ENCODE results near the gene NFIA. TPM values are rescaled to one million over a fixed set of nuclear protein-coding genes. Genes with fewer than 3 reads are reported as not detected.
"Not testable (repeated sequence)": the region's sequence is repeated elsewhere in the genome, so short reads cannot be mapped to it uniquely, and the experiment has no call there.

NFIA gene
- total RNA-seq, 2 donors from 2014 or later, result 5.0 to 5.2 TPM

DNA sequence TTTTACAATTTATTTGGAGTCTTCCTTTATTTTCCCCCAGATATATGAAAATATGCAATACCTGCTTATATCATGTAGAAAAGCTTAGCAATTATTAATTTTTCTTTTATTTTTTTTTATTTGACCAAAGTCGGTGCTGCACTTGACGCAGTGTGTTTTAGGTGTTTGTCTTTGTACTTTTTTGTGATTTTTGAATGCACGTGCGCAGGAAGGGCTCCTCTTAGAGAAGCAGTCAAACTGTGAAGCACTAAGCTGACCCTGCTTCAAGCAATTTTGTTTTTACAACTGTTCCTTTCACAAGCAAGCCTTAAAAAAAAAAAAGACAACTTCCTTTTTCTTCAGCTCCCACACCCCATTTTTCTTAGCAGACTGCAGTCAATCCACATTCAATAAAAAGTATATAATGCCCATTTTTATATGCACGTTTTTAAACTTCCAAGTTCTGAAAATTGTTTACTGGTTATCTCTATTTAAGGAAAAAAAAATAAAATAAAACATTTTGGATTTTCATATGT is 375.2 kb downstream of the NFIA start:
- H3K4me3 Mint-ChIP-seq, result no peak overlapping the region
- peaks cover 7% of the 10 kb centered on the region for H3K4me1 Mint-ChIP-seq
- H3K36me3 Mint-ChIP-seq (ENCODE audit: low read depth), result peaks cover 6% of the 10 kb centered on the region
- no peak for ATAC-seq
- DNase-seq, result no peak
- H3K27me3 Mint-ChIP-seq, result no peaks in the 10 kb centered on the region
- H3K9me3 ChIP-seq (ENCODE audit: control insufficient read depth, low read length, poor library complexity, severe bottlenecking), result no peaks in the 10 kb centered on the region
- no peak overlapping the region for H3K27ac Mint-ChIP-seq

DNA sequence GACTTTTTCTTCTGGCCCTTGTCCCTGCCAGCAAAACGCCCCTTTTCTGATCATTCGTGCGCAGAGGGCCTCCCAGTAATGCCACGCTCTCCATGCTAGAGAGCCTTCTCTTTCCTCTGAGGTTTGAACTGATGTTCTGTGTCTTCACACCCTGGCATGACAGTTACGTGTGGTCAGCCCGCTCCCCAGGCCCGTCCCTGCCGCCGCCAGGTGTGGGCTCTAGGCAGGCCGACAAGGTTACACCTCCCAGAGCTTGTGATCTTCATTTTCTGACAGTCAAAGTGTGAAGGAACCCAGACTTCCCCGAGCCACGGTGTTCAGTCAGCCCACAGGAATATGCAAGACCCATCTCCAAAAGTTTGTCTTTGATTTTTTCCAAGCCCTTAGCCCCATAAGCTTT is 377.0 kb downstream of the NFIA start:
- H3K9me3 ChIP-seq (ENCODE audit: control insufficient read depth, low read length, poor library complexity, severe bottlenecking), result no peaks in the 10 kb centered on the region

DNA sequence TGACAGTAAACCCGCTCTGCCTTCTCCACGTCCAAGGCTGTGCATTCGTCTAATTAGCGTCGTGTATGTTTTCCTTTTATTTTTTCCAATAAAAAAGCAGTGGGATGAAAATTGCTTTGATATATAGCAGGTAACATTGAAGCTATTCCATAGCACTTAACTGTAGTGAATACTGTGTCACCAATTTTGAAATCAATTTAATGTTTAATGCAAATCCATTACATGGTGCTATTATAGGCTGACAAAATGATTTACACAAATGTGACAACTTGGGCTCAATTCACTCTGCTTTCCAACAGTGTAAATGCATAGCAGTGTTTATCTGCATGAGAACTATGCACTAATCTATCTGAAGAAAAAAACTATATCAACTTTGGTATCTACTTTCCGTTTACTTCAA is 377.8 kb downstream of the NFIA start:
- Mint-ChIP-seq H3K4me3 (no peak overlapping the region), H3K36me3 (ENCODE audit: low read depth) (peaks cover 8% of the 10 kb centered on the region), H3K4me1 (peaks cover 2% of the 10 kb centered on the region), H3K27ac (no peak overlapping the region), H3K27me3 (peaks cover 10% of the 10 kb centered on the region)
- ATAC-seq (no peak), DNase-seq (no peak)
- no peaks in the 10 kb centered on the region for H3K9me3 ChIP-seq (ENCODE audit: control insufficient read depth, low read length, poor library complexity, severe bottlenecking)

More for the DNA sequence above, 377.0 kb downstream of the NFIA start:
- peaks cover 2% of the 10 kb centered on the region for H3K4me1 Mint-ChIP-seq
- peaks cover 4% of the 10 kb centered on the region for H3K27me3 Mint-ChIP-seq
- H3K36me3 Mint-ChIP-seq (ENCODE audit: low read depth), result peaks cover 8% of the 10 kb centered on the region
- H3K27ac Mint-ChIP-seq, result no peak overlapping the region
- no peak overlapping the region for H3K4me3 Mint-ChIP-seq
- DNase-seq (no peak), ATAC-seq (no peak)

DNA sequence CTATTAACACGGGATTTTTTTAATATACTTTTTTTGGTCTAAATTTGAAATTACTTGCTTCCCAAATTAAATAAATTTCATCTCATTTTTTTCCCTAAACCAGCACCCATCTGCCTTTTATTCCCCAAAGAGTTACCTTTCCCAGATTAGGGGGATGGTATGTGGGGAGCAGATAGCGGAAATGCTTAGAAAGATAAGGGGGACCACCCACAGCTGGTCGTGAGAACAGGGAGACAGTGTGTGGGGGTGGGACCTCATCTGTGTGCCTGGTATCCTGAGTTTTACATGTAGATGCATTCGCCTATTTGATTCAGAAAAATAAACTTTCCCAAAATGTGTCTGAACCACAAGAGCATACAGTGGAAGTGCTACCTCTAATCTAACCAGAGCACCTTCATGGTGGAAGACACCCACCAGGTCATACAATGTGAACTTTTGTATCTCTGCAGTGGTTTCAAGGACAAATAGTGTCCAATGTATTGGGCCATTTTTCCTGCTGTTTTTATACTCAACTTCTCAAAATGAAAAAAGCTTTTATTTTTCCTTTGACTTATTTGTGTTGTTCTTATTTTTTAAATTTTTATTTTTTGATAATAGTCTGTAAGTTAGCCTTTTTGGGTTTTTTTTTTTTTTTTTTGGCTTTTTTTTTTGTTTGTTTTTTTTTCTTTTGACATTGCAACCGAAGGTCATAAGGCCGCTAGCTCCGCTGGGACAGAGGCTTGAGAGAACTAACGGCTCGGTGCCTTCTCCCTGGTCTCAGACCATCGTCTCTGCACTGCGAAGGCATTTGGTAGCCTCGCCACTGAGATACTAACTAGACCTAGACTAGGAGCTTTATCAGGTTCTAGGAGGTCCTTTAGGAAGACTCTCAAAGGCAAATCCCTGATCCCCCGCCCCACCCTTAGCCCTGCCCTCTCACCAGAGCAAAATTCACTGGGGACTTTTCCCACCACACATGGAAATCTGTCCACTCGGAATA is 379.3 kb downstream of the NFIA start:
- Mint-ChIP-seq H3K4me3 (no peak overlapping the region), H3K27me3 (peaks cover 10% of the 10 kb centered on the region), H3K36me3 (ENCODE audit: low read depth) (peaks cover 6% of the 10 kb centered on the region), H3K4me1 (peaks cover 2% of the 10 kb centered on the region), H3K27ac (no peak overlapping the region)
- DNase-seq (no peak), ATAC-seq (no peak)
- no peaks in the 10 kb centered on the region for H3K9me3 ChIP-seq (ENCODE audit: control insufficient read depth, low read length, poor library complexity, severe bottlenecking)

DNA sequence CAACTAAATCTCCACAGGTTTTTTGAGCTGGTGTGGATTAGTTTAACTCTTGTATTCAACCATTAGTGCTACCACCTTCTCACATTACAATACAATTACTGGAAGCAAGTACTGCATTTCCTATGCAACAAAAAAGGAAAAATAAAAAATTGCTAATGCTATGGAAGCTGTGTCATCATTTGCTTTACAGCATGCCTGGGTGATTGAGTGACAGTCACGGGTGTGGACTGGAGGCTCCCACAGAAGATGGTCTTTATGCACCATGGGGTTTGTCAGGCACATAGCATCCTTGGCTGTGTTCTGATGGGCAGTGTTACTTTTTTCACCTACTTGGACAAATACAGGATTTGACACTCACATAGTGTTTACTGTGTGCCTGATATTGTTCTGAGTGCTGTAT is 380.3 kb downstream of the NFIA start:
- no peaks in the 10 kb centered on the region for H3K9me3 ChIP-seq (ENCODE audit: control insufficient read depth, low read length, poor library complexity, severe bottlenecking)
- H3K27ac Mint-ChIP-seq, result no peak overlapping the region
- H3K4me1 Mint-ChIP-seq, result peaks cover 2% of the 10 kb centered on the region
- no peak overlapping the region for H3K4me3 Mint-ChIP-seq
- no peak for ATAC-seq
- no peak for DNase-seq
- H3K27me3 Mint-ChIP-seq, result peaks cover 10% of the 10 kb centered on the region
- peaks cover 6% of the 10 kb centered on the region for H3K36me3 Mint-ChIP-seq (ENCODE audit: low read depth)

DNA sequence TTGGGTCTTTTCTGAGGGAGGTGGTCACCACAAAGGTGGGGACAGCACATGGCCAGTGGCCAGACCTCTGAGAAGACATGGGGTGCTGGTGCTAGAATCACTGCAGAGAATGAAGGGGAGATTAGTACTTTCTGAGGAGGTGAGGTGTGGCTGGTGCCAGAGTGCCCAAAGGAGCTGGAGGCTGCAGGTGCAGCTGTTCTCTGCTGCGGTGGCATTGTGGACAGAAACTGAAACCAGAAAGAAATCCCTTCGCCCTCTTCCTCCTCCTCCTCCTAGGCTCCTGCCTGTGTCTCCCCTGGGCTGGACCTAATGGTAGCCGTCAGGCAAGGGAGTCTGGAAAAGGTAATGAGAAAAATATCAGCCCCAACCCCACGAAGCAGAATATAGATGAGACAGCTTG is 380.9 kb downstream of the NFIA start:
- no peak for ATAC-seq
- no peak overlapping the region for H3K4me3 Mint-ChIP-seq
- no peak overlapping the region for H3K27ac Mint-ChIP-seq
- H3K9me3 ChIP-seq (ENCODE audit: control insufficient read depth, low read length, poor library complexity, severe bottlenecking), result no peaks in the 10 kb centered on the region
- H3K27me3 Mint-ChIP-seq, result peaks cover 10% of the 10 kb centered on the region
- peaks cover 2% of the 10 kb centered on the region for H3K4me1 Mint-ChIP-seq
- H3K36me3 Mint-ChIP-seq (ENCODE audit: low read depth), result peaks cover 6% of the 10 kb centered on the region
- no peak for DNase-seq

DNA sequence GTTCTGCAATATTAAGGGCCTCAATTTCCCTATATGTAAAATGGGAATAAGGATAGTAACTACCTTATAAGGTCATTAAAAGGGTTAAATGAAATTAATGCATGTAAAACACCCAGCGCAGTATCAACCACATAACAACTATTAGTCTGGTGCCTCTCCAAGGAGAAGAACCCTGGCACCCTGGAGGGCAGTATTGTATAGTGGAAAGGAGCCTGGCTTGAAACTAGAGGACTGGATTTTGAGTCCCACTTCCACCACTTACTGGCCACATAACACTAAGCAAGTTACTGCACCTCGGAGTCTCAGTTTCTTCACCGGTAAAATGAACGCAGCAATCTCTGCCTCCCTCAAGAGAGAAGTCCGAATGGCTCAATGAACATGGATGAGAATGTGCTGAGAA is 385.5 kb downstream of the NFIA start:
- not testable (repeated sequence) for ATAC-seq; H3K4me3 Mint-ChIP-seq; H3K36me3 Mint-ChIP-seq (ENCODE audit: low read depth)

DNA sequence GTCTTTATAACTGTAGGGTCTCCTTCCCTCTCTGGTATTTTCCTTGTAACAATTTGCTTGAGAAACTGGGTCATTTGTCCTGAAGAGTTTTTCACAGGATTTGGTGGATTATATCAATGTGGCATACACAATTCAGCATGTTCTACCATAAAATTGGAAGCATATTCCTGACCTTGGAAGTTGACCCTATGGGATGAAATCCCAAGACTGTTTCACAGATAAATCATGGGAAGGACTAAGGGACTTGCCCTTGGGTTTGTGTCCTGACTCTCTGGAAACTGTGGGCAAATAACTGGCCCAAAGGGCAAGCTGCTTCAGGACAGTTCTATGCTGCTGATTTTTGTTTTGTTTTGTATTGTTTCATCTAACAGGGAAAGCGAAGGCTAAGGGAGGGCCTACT is 387.0 kb downstream of the NFIA start:
- Mint-ChIP-seq H3K36me3 (ENCODE audit: low read depth) (peaks cover under 1% of the 10 kb centered on the region), H3K27ac (no peak overlapping the region), H3K27me3 (peaks cover 21% of the 10 kb centered on the region), H3K4me1 (no peaks in the 10 kb centered on the region), H3K4me3 (no peak overlapping the region)
- DNase-seq (no peak), ATAC-seq (no peak)
- no peaks in the 10 kb centered on the region for H3K9me3 ChIP-seq (ENCODE audit: control insufficient read depth, low read length, poor library complexity, severe bottlenecking)

More for the DNA sequence above, 385.5 kb downstream of the NFIA start:
- not testable (repeated sequence) for H3K27ac Mint-ChIP-seq; H3K4me1 Mint-ChIP-seq; H3K9me3 ChIP-seq (ENCODE audit: control insufficient read depth, low read length, poor library complexity, severe bottlenecking); DNase-seq
- peaks cover 12% of the 10 kb centered on the region for H3K27me3 Mint-ChIP-seq

DNA sequence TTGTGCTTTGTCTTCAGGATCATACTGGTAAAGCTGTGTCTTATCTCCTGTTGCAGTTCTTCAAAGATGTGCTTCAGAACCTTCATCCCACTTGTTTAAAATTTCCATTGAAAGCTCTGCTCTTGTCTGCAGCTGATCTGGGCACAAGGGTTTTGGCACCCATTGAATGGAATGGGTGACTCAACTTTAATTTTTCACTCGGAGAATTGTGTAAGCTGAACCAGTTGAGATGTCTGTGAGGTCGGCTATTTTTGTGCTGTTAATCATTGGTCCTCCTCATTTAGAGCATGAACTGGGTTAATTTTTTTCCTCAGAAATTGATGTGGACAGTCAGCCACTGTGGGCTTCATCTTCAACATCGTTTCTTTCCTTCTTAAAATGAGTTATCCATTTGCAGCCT is 390.5 kb downstream of the NFIA start:
- no peaks in the 10 kb centered on the region for H3K36me3 Mint-ChIP-seq (ENCODE audit: low read depth)
- H3K9me3 ChIP-seq (ENCODE audit: control insufficient read depth, low read length, poor library complexity, severe bottlenecking), result no peaks in the 10 kb centered on the region
- no peak overlapping the region for H3K4me3 Mint-ChIP-seq
- H3K4me1 Mint-ChIP-seq, result no peaks in the 10 kb centered on the region
- ATAC-seq (no peak), DNase-seq (no peak)
- no peak overlapping the region for H3K27ac Mint-ChIP-seq
- H3K27me3 Mint-ChIP-seq, result peaks cover 37% of the 10 kb centered on the region

DNA sequence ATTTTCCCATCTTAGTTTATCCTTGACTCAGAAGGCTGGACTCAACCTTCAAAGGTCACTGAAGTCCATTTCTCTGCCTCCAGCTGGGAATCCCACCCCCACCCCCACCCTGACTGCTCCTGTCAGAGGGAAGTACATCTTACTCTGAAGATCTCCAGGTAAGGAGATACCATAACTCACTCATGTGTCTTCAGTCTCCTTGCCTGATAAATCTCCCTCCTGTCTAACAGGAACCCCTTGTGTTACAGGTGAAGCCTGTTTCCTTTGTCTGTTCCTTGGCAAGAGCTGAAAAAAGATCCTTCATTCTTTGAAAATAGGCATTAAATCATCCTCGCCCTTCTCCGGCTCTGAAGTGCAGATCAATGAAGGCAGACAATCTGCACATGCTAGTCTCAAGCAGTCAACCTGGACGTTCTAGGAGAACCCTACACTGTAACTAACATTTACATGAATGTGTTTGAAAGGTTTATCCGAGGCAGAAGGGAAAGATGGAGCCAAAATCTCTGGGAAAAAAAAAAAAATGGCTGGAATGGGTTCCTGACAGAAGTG is 392.0 kb downstream of the NFIA start:
- no peaks in the 10 kb centered on the region for H3K4me1 Mint-ChIP-seq
- ATAC-seq (no peak), DNase-seq (no peak)
- no peak overlapping the region for H3K27ac Mint-ChIP-seq
- peaks cover 37% of the 10 kb centered on the region for H3K27me3 Mint-ChIP-seq
- H3K36me3 Mint-ChIP-seq (ENCODE audit: low read depth), result no peaks in the 10 kb centered on the region
- no peaks in the 10 kb centered on the region for H3K9me3 ChIP-seq (ENCODE audit: control insufficient read depth, low read length, poor library complexity, severe bottlenecking)
- no peak overlapping the region for H3K4me3 Mint-ChIP-seq

DNA sequence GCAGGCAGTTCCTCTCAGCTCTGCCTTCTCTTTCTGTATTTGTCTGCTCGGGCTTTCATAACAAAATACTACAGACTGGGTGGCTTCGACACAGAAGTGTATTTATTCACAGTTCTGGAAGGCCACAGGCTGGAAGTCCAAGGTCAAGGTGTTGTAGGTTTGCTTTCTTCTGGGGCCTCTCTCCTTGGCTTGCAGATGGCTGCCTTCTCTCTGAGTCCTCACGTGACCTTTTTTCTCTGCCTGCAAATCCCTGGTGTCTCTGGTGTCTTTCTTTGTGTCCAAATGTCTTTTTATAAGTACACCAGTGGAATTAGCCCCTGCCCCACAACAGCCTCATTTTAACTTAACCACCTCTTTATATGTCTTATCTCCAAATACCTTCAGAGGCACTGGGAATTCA is 392.6 kb downstream of the NFIA start:
- Mint-ChIP-seq H3K36me3 (ENCODE audit: low read depth) (no peaks in the 10 kb centered on the region), H3K27me3 (peaks cover 37% of the 10 kb centered on the region), H3K4me3 (no peak overlapping the region), H3K4me1 (no peaks in the 10 kb centered on the region), H3K27ac (no peak overlapping the region)
- no peaks in the 10 kb centered on the region for H3K9me3 ChIP-seq (ENCODE audit: control insufficient read depth, low read length, poor library complexity, severe bottlenecking)
- ATAC-seq, result no peak
- no peak for DNase-seq

DNA sequence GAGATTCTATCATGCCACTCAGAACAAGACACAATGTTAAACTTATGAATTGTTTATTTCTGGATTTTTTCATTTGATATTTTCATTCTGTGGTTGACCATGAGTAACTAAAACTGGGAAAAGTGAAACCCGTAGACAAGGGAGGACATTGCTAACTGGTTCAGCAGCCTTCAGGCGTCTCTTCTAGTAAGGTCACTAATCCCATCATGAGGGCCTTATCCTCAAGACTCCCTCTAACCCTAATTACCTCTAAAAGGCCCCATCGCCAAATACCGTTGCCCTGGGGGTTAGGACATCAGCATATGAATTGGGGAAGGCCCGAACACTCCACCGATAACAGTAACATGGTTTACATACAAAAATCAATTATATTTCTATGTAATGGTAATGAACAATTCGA is 394.9 kb downstream of the NFIA start:
- H3K27me3 Mint-ChIP-seq, result peaks cover 58% of the 10 kb centered on the region
- H3K36me3 Mint-ChIP-seq (ENCODE audit: low read depth), result no peaks in the 10 kb centered on the region
- H3K9me3 ChIP-seq (ENCODE audit: control insufficient read depth, low read length, poor library complexity, severe bottlenecking), result no peaks in the 10 kb centered on the region
- H3K4me1 Mint-ChIP-seq, result no peaks in the 10 kb centered on the region
- H3K4me3 Mint-ChIP-seq, result no peak overlapping the region
- DNase-seq (no peak), ATAC-seq (no peak)
- H3K27ac Mint-ChIP-seq, result no peak overlapping the region

DNA sequence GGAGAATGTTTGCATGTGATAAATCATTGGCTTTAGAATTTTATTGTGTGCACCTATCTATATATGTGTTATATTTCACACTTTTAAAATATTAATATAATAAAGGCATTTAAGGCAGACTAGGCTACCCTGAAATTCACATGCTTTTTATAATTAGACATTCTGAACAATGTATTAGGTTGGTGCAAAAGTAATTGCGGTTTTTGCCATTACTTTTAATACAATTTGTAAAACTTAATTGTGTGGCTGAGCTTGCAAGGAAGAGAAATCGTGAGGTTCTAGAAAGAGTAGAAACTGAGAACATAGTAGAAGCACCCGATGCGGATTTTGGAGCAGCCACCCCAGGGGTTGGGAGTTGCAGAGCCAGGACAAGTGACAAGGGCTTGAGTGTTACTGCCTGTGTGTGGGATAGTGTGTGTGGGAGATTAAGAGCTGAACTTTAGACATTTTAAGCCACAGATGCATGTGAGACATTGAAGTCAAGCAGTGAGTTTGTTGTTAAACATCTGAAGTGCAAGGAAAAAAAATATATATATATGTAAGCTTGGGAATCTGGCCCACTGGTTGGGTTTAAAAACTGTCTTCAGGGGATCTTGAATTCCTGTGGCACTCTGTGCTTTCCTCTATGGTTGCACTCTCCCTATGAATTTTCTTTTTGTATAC is 398.0 kb downstream of the NFIA start:
- peaks cover 48% of the 10 kb centered on the region for H3K27me3 Mint-ChIP-seq
- H3K4me1 Mint-ChIP-seq, result no peaks in the 10 kb centered on the region
- no peak overlapping the region for H3K27ac Mint-ChIP-seq
- H3K36me3 Mint-ChIP-seq (ENCODE audit: low read depth), result no peaks in the 10 kb centered on the region
- no peaks in the 10 kb centered on the region for H3K9me3 ChIP-seq (ENCODE audit: control insufficient read depth, low read length, poor library complexity, severe bottlenecking)
- no peak for DNase-seq
- no peak overlapping the region for H3K4me3 Mint-ChIP-seq
- ATAC-seq, result no peak

Measured in T-helper 17 cell (primary cell).